HG02588 (cell line): Measurements from ENCODE around the gene PTCHD4.
A peak's percentile ranks its signal among the peaks of the same experiment; 100 is the strongest.
"Not testable (repeated sequence)": the region's sequence is repeated elsewhere in the genome, so short reads cannot be mapped to it uniquely, and the experiment has no call there.

Experiments
- ATAC-seq: cut with Tn5 transposase; IDR thresholded peaks from one replicate; pipeline ENCODE4 v1.9.1; 2021; ENCODE audit warnings: mild to moderate bottlenecking, moderate library complexity; ENCODE audit not compliant: unreplicated experiment

Gene PTCHD4

DNA sequence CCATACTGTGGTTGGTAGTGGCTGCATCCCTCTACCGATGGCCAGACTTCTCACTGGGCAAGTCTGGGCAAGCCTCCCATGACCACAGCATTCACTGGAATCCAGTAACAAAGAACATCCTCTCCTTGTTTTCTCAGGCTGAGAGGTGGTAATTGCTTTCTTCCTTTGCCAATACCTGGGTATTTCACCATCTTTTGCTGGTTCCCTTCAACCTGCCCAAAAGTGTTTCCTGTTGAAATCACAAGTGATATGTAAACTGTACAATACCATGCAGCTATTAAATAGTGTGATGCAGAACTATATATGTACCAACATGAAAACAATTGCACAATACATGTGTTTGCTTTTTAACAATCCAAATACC, at the start of gene PTCHD4:
TSS of gene PTCHD4 (minus strand) at position 55 of the 364 bp plus-strand sequence. CDS start 42,240 bp downstream, outside the sequence.
- ATAC-seq = peak; percentile 41

DNA sequence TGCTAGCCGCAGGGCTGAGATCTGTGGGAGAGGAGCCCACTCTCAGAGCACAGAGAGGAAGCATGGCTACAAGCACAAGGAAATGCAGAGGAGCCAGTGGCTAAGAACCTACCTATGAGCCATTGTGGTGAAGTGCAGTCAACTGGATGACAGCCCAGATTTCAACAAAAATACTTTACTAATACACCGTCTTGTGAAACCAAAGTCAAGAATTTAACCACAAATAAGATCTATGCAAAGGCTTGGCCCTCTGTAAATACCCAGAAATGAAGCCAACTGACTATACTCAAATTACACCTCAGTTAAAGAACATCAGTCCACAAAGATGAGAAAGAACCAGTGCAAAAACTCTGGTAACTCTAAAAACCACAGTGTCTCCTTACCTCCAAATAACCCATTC, 40.1 kb upstream of the PTCHD4 start:
- no peak for ATAC-seq

DNA sequence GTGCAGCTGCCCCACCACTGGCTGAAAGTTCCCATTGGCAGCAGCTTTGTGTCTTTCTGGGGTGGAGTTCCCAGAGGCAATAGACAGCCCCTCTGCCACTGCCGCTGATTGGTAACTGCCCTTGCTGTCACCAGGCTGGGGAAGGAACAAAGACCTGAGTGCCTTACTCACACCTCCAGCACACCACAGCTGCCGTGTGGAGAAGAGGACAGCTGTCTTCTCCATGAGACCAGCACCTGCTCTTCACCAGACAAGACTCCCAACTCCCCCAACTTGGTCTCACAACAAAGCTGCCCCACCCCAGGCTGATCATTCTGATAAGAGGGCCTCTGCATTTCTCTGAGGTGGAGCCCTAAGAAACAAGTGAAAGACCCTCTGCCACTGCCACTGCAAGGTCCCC, 39.7 kb upstream of the PTCHD4 start:
- no peak for ATAC-seq

DNA sequence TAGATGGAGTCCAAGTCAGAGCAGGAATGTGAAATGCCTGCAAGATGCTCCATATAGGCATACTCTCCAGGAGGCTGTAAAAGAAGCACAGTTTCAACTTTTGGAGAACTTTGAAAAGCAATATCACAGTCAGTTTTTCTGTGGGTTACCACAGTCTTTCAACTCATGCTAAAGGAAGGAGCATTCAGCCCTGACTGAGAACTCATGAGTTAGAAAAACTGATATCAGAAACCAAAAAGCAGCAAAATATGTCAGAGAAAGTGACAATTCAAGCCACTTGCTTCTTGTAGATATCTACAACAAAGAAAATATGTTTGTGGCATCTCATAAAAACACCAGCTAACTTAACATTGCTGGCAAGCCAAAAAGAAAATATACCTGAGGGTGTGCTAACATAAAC, 36.1 kb upstream of the PTCHD4 start:
- no peak for ATAC-seq

DNA sequence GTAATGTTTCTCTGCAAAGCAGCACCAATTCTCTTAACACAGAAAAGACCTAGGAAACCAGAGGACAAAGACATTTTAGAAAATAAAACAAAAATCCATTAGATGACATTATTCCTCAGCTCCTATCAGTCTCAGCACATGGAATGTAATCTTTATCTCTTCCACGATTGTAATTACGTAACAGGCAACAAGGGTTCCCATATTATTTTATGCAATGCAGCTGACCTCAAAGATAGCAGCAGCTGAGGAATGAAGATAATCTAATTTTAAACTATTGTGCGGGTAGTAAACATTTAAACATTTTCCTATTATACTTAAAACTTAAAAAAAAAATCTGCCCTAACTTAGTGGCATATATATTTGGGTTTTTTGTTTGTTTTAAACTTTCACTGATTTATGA, 33.0 kb upstream of the PTCHD4 start:
- ATAC-seq = no peak

DNA sequence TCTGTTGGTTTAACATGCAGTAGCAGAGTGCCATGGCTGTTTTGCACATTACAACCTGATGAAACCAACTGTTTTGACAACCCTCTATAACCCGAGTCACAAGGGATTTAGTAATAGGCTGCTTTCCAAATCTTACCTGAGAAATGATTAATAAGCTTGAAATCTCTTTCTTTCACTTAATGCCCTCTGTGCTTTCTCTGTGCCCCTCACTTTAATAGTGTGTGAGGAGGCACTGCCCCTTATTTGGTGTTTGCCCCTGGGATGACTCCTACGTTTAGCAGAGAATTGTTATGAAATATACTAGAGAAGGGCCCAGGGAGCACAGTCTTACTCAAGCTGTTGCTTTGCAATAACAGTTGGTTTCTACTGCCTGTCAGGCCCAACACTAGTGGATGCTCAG, 31.0 kb upstream of the PTCHD4 start:
- no peak for ATAC-seq

DNA sequence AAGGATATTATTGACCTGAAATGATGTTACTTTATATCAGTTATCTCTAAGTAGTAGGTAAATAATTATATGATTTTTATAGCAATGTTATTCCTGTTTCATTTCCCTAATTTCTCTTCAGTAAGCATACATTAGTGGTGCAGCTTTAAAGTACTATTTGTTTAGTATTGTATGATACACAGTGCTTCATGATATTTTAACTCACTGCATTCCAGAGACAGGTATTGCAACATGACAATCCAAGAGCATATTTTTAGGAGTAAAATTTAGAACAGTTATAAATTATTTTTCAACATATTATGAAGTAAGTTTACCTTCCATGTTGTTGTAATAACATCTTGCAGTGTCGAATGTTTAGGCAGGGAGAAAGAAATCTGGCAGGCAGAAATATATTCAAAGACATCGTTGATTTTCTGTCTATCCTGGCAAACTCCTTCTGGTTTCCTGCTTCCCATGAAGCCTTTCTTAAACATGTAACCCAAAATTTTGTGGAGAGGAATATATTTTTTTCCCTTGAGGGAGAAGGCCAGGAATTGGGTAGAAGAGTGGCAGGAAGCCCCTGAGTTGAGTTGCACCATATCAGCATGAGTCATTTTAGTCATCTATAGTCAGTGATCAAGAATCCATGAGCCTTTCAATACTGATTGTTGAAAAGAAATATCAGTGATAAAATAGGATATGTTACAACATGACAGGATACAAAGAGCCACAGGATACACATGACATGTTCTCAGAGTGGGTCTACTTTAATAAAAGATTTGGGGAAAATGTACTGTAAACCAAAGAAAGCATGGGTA, 29.0 kb upstream of the PTCHD4 start:
- no peak for ATAC-seq

DNA sequence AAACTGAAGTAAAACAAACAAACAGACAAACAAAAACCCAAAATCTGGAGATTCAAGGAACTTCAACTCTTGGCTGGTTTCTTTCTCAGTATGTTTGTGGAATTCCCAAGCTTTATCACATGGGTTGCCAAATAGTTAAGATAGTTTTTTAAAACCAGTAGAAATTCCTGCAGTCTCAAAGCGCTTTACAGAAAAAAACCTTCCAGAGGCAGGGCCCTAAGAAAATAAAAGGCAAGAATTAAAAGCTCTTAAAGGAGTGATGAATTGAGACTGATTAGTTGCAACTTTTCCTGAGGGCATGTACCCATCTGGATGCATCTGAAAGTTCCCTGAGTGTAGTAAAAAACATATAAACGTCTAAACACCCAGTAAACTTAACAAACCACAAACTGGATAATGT, 25.9 kb upstream of the PTCHD4 start:
- no peak for ATAC-seq

DNA sequence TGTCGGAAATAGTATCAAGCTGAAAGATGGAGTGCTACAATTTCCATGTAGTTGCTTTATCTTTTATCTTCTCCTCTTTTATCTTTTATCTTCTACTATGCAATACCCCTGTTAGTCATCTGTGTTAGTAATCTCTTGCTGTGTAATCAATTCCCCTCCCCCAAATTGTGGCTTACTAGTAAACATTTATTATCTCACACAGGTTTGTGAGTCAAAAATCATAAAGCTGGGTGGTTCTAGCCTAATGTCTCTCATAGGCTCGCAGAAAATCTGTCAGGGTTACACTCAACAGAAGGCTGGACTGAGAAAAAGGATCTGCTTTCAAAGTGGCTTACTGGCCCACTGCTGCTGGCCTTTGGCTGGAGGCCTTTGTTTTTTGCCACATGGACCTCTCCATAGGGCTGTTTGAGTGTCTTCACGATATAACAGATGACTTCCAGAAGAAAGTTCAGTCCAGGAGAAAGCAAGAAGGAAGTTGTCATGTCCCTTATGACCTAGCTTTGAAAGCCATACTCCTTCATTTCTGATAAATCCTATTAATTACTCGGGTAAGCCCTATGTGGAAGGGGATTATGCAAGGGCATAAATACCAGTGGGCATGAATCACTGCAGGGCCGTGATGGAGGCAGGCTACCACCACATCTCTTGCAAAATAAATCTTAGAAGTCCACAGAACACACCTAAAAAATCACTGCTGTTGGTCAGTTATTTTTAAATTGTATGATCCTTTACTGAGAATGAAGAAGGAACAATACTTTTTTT, 24.5 kb upstream of the PTCHD4 start:
- ATAC-seq = no peak

DNA sequence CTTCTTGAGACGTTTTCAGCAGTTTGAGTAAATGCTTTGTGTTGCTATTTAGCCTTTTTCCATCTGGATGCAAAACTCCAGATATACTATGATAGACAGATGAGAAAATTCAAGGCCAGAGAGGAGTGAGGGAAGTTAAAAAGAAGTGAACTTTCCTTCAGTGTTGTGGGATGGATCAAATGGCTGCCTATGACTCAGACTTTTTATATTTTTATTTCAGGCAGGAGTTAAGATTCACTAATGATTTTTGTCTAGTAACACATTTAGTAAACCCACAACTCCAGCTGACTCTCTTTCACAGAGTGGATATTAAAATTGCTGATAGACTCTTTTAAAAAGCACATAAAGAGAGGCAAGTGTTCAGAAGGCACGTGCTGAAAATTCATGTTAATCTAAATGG, 23.2 kb upstream of the PTCHD4 start:
- ATAC-seq = no peak

DNA sequence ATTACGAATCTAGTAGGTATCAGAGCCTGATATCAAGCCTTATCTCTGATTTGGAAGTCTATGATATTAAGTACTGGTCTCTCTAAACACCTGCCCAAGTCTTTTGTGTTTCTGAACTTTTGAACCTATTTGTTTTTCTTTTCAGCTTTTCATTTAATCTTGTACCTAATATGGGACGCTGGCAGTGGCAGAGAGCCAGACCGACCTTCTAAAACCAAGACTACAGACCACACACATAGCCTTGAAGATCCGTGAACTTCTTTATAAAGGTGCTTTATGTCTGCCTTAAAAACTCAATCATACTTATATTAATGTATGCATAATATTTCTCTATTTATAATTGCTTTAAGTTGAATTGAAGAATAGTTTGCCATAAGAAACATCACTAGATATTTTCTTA, 12.6 kb upstream of the PTCHD4 start:
- ATAC-seq = no peak

DNA sequence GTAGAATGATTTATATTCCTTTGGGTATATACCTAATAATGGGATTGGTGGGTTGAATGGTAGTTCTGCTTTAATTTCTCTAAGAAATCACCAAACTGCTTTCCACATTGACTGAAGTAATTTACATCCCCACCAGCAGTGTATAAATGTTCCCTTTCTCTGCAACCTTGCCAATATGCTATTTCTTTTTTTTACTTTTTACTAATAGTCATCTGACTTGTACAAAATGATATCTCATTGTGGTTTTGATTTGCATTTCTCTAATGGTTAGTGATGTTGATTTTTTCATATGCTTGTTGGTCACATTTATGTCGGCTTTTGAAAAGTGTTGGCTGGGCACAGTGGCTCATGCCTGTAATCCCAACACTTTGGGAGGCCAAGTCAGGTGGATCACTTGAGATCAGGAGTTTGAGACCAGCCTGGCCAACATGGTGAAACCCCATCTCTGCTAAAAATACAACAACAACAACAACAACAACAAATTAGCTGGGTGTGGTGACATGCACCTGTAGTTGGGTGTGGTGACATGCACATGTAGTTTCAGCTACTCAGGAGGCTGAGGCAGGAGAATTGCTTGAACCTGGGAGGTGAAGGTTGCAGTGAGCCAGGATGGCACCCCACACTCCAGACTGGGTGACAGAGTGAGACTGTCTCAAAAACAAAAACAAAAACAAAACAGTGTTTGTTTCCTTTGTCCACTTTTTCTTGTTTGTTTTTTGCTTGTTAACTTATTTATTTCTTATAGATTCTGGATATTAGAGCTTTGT, 11.2 kb upstream of the PTCHD4 start:
- not testable (repeated sequence) for ATAC-seq

DNA sequence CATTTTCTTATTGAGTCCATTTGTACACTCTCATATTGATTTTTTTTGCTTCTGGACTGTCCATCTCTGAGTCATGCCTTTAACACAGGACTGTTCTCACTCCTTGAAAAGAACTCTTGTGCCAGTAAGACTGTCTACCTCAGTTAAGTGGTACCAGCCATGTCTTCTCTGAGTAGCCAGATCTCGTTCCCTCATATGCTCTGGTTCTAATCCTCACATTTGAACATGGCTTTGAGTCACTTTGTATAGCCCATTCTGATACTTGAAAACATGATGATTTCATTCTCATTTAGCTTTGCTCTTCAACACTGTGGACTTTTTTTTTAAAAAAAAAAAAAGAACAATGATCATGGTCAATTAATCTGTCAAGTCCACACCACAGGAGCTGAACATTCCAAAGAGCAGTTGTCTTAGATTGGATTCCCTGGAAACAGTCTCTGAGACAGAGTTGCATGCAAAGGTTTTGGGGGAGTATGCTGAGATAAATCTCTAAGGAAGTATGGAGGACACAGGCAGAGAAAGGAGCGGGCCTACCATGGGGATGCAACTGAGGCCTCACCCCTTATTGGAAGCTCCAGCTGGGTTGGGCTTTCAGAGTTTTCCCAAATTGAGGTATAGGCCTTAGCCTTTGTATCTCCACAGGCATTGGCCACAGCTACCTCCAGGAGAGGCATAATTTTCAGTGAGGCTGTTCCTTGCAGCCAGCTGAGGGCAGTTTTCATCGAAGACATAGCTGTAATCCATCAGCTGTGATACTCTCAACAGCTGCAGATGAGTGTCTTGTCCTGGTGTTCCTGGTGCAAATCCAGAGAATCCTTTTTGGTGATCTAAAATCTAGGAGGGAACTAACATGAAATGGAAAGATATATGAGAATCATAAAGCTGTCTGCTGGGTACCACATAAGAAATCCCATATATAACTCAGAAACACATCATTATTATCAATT, 6.0 kb upstream of the PTCHD4 start:
- no peak for ATAC-seq

DNA sequence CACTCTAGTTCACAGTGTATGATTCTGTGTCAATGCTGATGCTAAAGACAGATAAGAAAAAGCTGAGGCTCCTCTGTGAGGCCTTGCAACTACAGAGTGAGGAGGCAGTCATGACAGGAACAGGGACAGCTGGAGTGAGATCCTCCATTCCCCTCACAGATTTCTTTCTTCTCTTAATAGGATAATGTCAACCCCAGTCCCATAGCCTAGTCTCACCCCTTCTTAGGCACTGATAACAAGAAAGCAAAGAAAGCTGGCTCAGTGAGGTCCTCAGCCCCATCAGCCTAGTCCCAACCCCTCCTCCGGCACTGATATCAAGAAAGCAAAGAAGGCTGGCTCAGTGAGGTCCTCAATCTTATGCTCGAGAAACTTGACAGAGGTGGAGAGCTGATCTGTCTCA, 2.1 kb upstream of the PTCHD4 start:
- ATAC-seq = no peak

DNA sequence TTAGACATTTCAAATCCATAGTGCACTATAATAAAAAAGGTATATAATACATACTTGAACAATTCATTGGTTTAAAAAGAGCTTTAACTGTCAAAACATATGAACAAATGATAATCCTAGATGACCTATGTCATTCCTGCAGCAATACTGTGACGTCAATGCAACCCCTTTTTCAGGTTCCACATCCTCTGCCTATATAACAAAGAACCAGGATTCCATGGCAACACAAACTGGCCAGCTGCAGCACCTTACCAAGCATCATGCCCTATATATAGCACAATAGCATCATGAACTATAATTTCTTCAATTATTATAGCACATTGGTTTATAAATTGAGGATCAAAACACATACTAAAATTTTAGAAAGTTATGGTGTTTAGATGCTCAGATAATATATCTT, 578 bp upstream of the PTCHD4 start:
- ATAC-seq = peak; percentile 50

DNA sequence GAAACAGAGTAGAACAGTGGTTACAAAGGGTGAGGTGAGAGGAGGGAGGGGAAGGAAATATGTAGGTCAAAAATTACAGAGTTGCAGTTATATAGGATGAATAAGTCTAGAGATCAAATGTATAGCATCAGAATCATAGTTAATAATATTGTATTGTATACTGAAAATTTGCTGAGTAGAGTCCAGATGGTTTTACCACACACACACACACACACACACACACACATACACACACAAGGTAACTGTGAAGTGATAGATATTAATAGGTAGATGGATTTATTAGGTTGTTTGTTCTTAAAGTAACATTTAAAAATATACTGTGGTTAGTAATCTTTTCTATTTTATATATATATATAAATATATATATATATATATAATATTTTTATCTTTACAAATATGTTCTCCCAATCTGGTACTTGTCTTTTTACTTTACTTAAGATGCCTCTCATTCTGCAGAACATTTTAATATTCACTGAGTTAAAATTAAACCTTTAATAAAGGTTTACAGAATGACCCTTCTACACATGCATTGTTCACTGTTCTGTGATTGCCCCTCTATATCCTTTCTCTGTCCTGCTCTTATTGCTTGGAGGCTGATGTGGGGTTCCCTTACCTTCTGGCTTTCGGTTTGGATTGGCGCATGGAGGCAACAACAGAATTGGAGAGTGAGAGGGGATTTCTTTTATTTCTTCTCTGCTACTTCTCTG, 408 bp downstream of the PTCHD4 start:
- no peak for ATAC-seq

DNA sequence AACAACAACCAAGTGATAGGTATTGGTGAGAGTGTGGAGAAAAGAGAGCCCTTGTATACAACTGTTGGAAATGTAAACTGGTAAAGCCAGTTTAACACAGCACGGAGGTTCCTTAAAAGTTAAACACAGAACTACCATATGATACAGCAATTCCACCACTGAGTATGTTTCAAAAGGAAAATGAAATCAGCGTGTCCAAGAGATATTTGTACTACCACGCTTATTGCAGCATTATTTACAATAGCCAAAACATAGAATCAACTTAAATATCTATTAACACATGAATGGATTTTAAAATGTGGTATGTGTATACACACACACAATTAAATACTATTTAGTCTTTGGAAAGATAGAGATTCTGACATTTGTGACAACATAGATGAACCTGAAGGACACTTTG, 1.1 kb downstream of the PTCHD4 start:
- ATAC-seq = no peak

DNA sequence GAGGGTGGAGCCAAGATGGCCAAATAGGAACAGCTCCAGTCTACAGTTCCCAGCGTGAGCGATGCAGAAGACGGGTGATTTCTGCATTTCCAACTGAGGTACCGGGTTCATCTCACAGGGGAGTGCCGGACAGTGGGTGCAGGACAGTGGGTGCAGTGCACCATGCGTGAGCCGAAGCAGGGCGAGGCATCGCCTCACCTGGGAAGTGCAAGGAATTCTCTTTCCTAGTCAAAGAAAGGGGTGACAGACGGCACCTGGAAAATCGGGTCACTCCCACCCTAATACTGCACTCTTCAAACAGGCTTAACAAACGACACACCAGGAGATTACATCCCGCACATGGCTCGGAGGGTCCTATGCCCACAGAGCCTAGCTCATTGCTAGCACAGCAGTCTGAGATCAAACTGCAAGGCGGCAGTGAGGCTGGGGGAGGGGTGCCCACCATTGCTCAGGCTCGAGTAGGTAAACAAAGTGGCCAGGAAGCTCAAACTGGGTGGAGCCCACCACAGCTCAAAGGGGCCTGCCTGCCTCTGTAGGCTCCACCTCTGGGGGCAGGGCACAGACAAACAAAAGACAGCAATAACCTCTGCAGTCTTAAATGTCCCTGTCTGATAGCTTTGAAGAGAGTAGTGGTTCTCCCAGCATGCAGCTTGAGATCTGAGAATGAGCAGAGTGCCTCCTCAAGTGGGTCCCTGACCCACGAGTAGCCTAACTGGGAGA, 8.4 kb downstream of the PTCHD4 start:
- ATAC-seq = not testable (repeated sequence)

DNA sequence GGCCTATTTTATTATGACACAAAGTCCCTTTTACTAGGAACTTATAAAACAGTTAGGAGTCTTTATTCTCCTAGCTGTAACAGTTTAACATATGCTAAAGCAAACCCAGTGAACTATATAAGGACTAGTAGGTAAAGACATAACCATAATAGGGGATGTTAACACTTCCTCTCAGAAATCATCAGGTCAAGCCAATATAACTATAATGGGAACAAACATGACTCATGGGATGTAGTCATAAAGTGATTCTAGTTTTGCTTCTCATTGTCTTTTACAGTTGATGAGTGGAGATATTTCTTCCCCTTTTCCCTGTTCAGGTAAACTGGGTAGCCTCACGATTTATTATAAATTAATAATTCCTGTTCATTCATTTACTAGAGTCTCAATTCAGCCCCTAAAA, 9.7 kb downstream of the PTCHD4 start:
- peak; percentile 61 for ATAC-seq

DNA sequence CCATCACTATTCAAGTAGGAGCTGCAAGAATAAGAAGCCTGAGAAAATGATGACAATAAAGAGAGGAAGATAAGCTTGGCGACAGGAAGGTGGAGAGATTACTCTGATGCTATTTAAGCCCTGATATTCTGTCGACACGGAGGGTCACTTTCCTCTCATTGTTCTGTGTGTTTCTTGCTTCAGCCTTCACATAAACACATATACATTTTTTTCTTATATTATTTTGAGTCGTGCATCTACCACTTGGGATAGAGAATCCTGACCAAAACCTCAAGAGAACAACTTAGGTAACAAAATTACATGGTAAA, 10.5 kb downstream of the PTCHD4 start:
- ATAC-seq = no peak
